WTC11 (cell line): ENCODE results near the gene ADAMTS2. TPM values are rescaled to one million over a fixed set of nuclear protein-coding genes. Genes with fewer than 3 reads are reported as not detected.

Source experiments
- ATAC-seq: fragments of 200-7000 bp; cut with Tn5 transposase; 2 replicates; pipeline ENCODE4 v1.10.0; 2021; ENCODE audit warnings: mild to moderate bottlenecking, moderate library complexity
- CTCF ChIA-PET: fragments of 300-600 bp; sonication (Branson Sonifier 250); formaldehyde crosslinking; loops from one replicate; lab custom pipeline; 2021; ENCODE audit warnings: antibody characterized with exemption; lab: Charles Lee
- POLR2A ChIA-PET: fragments of 350-600 bp; sonication (Branson Sonifier 250); formaldehyde crosslinking; loops from one replicate; lab custom pipeline; 2021; ENCODE audit warnings: antibody characterized with exemption; lab: Charles Lee
- DNase-seq: peaks from one replicate; pipeline ENCODE4 v3.0.0; 2021; ENCODE audit warnings: low spot score
- H3K27ac Mint-ChIP-seq: 2 replicates; pipeline ENCODE4 v1.8.0; 2021; ENCODE audit warnings: mixed read lengths
- H3K27me3 Mint-ChIP-seq: 2 replicates; pipeline ENCODE4 v1.8.0; 2021; ENCODE audit warnings: low read depth, mild to moderate bottlenecking, moderate library complexity, mixed read lengths
- H3K36me3 Mint-ChIP-seq: 2 replicates; pipeline ENCODE4 v1.8.0; 2021; ENCODE audit warnings: mixed read lengths
- H3K4me1 Mint-ChIP-seq: 2 replicates; pipeline ENCODE4 v1.8.0; 2022; ENCODE audit warnings: mixed read lengths
- H3K4me3 Mint-ChIP-seq: 2 replicates; pipeline ENCODE4 v1.8.0; 2021; ENCODE audit warnings: mild to moderate bottlenecking, moderate library complexity, mixed read lengths
- H3K9me3 Mint-ChIP-seq: 2 replicates; pipeline ENCODE4 v1.8.0; 2021; ENCODE audit warnings: mixed read lengths
- CBFB ChIP-seq: sonication (generic); formaldehyde crosslinking; IDR thresholded peaks from 2 replicates; pipeline ENCODE4 v1.8.1; 2022; ENCODE audit warnings: mild to moderate bottlenecking, low read depth, missing genetic modification reagents
- EMX1 ChIP-seq: fragments of 250-450 bp; sonication (Bioruptor Pico); IDR thresholded peaks from 2 replicates; pipeline ENCODE4 v1.8.0; 2021; ENCODE audit warnings: mild to moderate bottlenecking
- FOXP1 ChIP-seq: sonication (generic); formaldehyde crosslinking; IDR thresholded peaks from 2 replicates; pipeline ENCODE4 v1.8.0; 2022; ENCODE audit warnings: missing genetic modification reagents, mild to moderate bottlenecking, moderate library complexity, borderline replicate concordance
- GTF2I ChIP-seq: fragments of 250-450 bp; sonication (Bioruptor Pico); conservative IDR thresholded peaks from 2 replicates; pipeline ENCODE4 v1.4.0; 2021; ENCODE audit warnings: mild to moderate bottlenecking
- IRF2 ChIP-seq: sonication (generic); formaldehyde crosslinking; IDR thresholded peaks from 2 replicates; pipeline ENCODE4 v1.8.0; 2022; ENCODE audit warnings: low read depth, missing genetic modification reagents, borderline replicate concordance
- JUN ChIP-seq: sonication (generic); formaldehyde crosslinking; IDR thresholded peaks from 2 replicates; pipeline ENCODE4 v1.8.0; 2023; ENCODE audit warnings: mild to moderate bottlenecking, missing genetic modification reagents
- NFYB ChIP-seq: sonication (generic); formaldehyde crosslinking; conservative IDR thresholded peaks from 2 replicates; pipeline ENCODE4 v1.8.0; 2022; ENCODE audit warnings: low read depth, missing genetic modification reagents
- NR1H2 ChIP-seq: sonication (generic); formaldehyde crosslinking; IDR thresholded peaks from 2 replicates; pipeline ENCODE4 v1.9.0; 2021; ENCODE audit warnings: mild to moderate bottlenecking, moderate library complexity, missing genetic modification reagents
- ZNF263 ChIP-seq: sonication (generic); formaldehyde crosslinking; IDR thresholded peaks from 2 replicates; pipeline ENCODE4 v1.8.1; 2022; ENCODE audit warnings: low read depth, mild to moderate bottlenecking, moderate library complexity, missing genetic modification reagents
- ZNF423 ChIP-seq: fragments of 250-450 bp; sonication (Bioruptor Pico); IDR thresholded peaks from 2 replicates; pipeline ENCODE4 v2.1.2; 2022; ENCODE audit warnings: mild to moderate bottlenecking, moderate library complexity
- total RNA-seq: library from RNA; stranded (reverse); gene quantifications from 3 replicates; pipeline ENCODE4 v1.2.3, GENCODE V29; 2021
- TF ChIP-seq, protein P1 (sequence below): fragments of 250-450 bp; sonication (Bioruptor Pico); IDR thresholded peaks from 2 replicates; pipeline ENCODE4 v1.9.0; 2021; ENCODE audit warnings: moderate library complexity, mild to moderate bottlenecking, inconsistent platforms, borderline replicate concordance
- TF ChIP-seq, protein P2 (sequence below): sonication (generic); formaldehyde crosslinking; IDR thresholded peaks from 2 replicates; pipeline ENCODE4 v1.8.0; 2022; ENCODE audit warnings: mild to moderate bottlenecking, missing genetic modification reagents
- TF ChIP-seq, protein P3 (sequence below): fragments of 200-600 bp; IDR thresholded peaks from 2 replicates; pipeline ENCODE4 v1.8.0; 2022; ENCODE audit warnings: antibody characterized with exemption
- TF ChIP-seq, protein P4 (sequence below): sonication (generic); formaldehyde crosslinking; IDR thresholded peaks from 2 replicates; pipeline ENCODE4 v1.8.0; 2022; ENCODE audit warnings: missing genetic modification reagents

Gene ADAMTS2
- total RNA-seq, 1 experiment from 2014 or later = 11.2 TPM

DNA sequence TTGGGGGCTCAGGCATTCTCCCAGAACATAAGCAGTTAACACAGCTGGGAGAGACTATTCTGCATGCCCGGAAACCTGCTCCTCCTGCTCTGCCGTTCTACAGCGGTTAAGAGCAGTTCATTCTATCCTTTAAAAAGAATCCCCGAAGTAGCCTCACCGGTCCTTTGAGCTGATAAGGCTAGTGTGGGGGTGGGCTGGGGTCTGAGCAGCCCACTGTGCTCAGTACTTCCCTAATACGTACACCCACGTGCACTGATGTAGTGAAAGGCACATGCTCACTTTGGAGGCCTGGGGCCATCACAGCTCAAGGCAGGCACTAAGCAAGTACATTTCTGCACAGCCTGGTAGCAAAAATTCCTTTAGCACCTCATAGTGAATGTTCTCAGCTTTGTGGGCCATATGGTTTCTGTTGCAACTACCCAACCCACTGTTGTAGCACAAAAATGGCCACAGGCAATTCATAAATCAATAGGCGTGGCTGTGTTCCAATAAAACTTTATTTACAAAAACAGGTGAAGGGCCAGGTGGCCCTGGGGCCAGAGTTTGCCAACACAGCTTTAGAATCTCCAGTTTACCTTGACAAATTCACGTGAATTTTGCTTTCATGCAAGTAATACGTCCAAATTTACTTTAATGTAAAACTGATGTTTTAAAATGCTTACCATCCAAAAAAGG lies 148.7 kb downstream of the ADAMTS2 start:
- ATAC-seq (no peak), DNase-seq (no peak)
- Mint-ChIP-seq H3K27ac (no peak overlapping the region), H3K27me3 (no peaks in the 10 kb centered on the region; the same call in 1 of the 2 replicates), H3K4me3 (no peak overlapping the region), H3K36me3 (no peaks in the 10 kb centered on the region), H3K9me3 (no peaks in the 10 kb centered on the region), H3K4me1 (no peaks in the 10 kb centered on the region; the same call in 1 of the 2 replicates)
- CTCF ChIA-PET = no interaction called here
- TF ChIP-seq, protein P1, sequence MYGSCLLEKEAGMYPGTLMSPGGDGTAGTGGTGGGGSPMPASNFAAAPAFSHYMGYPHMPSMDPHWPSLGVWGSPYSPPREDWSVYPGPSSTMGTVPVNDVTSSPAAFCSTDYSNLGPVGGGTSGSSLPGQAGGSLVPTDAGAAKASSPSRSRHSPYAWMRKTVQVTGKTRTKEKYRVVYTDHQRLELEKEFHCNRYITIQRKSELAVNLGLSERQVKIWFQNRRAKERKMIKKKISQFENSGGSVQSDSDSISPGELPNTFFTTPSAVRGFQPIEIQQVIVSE (CRISPR knock-in tag) = no peak
- POLR2A ChIA-PET = no interaction called here

DNA sequence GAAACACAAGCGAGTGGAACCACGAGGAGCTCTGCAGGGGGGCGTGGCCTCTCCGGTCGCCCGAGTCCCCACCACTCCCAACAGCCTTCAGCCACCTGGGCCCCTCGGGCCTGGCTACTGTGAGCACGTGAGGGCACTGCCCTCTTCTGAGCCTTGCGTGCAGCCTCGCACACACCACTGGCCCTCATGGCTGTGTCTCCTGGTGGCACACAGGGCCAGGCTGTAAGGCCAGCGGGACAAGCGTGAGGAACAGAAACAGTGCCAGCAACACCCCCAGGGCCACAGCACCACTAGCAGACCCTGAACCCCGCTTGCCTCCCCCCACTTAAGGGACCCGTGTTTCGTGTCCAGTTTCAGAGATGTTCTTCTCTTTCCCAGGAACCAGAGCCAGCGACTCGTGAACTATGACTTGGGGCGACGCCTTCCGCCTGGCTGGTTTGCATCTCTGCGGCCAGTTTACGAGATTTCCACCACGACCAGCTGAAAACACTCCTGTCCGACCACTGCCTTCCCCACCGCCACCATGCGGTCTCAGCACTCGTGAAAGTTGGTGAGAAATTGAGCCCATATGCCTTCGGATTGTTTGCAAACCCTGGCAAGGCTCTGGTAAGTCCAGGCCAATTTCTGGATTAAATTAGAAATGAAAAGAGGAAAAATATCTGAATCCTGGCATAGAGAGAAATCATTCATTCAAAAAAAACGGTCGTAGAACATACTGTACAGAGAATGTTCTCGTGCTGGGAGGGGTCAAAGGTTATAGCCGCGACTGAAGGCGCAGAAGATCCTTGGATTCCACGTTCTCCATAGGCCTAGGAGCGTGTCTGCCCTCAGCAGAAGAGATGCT lies 149.5 kb downstream of the ADAMTS2 start:
- H3K36me3 Mint-ChIP-seq = no peaks in the 10 kb centered on the region
- H3K4me3 Mint-ChIP-seq = no peak overlapping the region
- TF ChIP-seq, protein P2, sequence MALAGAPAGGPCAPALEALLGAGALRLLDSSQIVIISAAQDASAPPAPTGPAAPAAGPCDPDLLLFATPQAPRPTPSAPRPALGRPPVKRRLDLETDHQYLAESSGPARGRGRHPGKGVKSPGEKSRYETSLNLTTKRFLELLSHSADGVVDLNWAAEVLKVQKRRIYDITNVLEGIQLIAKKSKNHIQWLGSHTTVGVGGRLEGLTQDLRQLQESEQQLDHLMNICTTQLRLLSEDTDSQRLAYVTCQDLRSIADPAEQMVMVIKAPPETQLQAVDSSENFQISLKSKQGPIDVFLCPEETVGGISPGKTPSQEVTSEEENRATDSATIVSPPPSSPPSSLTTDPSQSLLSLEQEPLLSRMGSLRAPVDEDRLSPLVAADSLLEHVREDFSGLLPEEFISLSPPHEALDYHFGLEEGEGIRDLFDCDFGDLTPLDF (CRISPR knock-in tag) = no peak
- TF ChIP-seq CBFB (CRISPR knock-in tag) (no peak), EMX1 (CRISPR knock-in tag) (no peak), ZNF423 (CRISPR knock-in tag) (no peak), JUN (CRISPR knock-in tag) (no peak), GTF2I (CRISPR knock-in tag) (no peak)
- TF ChIP-seq, all 79 proteins: peak for 0
- ChIA-PET POLR2A (no interaction called here), CTCF (interaction anchor here (1.6 kb wide), 1 partner anchor 66 kb away, joined by 4 read pairs; no protein-coding TSS in a partner anchor)
- peak; percentile 6 for DNase-seq
- Mint-ChIP-seq H3K9me3 (no peaks in the 10 kb centered on the region), H3K4me1 (peaks cover 3% of the 10 kb centered on the region), H3K27me3 (no peaks in the 10 kb centered on the region; the same call in 1 of the 2 replicates), H3K27ac (no peak overlapping the region)
- no peak for ATAC-seq

DNA sequence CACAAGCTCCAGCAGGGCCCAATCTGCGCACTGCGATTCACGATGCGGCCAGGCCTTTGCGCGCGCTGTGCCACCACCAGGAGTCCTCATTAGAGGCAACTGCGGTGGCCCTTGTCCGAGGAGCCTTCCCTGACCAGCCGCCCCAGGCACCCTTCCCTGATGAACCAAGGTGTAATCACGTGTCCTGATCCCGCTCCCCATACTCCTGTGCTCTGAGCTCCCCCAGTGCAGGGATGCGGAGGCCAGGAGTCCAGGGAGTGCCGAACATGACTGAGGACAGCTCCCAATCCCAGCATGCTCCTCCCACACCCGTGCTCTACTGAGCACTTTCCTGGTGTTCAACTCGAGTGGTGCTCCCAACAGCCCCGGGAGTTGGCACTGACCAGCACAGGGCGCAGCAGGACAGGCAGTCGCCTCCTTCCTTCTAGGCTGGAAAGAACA lies 150.3 kb downstream of the ADAMTS2 start:
- no peak for ATAC-seq
- Mint-ChIP-seq H3K27ac (no peak overlapping the region), H3K27me3 (no peaks in the 10 kb centered on the region; the same call in 1 of the 2 replicates), H3K9me3 (no peaks in the 10 kb centered on the region), H3K4me1 (peaks cover 6% of the 10 kb centered on the region), H3K4me3 (no peak overlapping the region), H3K36me3 (no peaks in the 10 kb centered on the region)
- DNase-seq = peak; percentile 11
- ChIA-PET POLR2A (no interaction called here), CTCF (interaction anchor here (1.6 kb wide), 1 partner anchor 66 kb away, joined by 4 read pairs; no protein-coding TSS in a partner anchor)
- TF ChIP-seq ZNF263 (CRISPR knock-in tag) (peak; percentile 34; the same call in 1 of the 2 replicates), IRF2 (CRISPR knock-in tag) (no peak)

DNA sequence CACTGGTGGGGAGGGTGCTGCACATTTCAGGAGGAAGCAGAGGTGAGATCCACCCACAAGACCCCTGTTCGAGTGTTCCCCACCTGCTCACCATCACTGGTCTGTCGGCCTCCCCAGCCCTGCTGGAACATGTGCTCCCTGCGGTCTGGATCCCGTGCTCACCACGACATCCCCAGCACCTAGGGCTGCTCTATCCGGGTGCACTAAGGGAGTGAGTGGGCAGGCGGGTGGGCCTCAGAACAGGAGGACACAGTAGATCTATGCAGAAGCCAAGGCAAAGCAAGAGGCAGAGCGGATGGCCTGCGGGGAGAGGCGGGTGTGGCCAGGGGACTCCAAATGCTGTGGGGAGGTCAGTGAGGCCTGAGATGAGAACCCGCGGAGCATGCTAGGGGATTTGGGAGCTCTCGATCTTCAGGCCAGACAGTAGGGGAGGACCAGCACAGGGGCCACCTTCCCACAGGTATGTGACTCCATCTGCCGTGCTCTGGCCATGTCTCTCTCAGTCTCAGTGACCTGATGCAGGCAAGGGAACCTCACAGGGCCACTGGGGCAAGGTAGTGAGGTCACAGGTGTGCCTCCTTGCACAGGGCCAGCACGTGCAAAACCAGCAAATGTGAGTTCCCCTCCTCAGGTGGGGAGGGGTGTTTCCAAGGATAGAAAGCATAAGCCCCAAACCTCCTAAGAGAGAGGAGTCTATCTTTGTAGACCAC lies 150.9 kb downstream of the ADAMTS2 start:
- no peaks in the 10 kb centered on the region for H3K36me3 Mint-ChIP-seq
- no peaks in the 10 kb centered on the region; the same call in 1 of the 2 replicates for H3K27me3 Mint-ChIP-seq
- CTCF ChIA-PET = interaction anchor here (1.6 kb wide), 1 partner anchor 67 kb away, joined by 4 read pairs; no protein-coding TSS in a partner anchor
- DNase-seq (peak; percentile 9), ATAC-seq (no peak)
- H3K9me3 Mint-ChIP-seq = no peaks in the 10 kb centered on the region
- peaks cover 6% of the 10 kb centered on the region; the same call in 1 of the 2 replicates for H3K4me1 Mint-ChIP-seq
- no peak overlapping the region for H3K27ac Mint-ChIP-seq
- no peak overlapping the region for H3K4me3 Mint-ChIP-seq
- POLR2A ChIA-PET = no interaction called here
- TF ChIP-seq, protein P3, sequence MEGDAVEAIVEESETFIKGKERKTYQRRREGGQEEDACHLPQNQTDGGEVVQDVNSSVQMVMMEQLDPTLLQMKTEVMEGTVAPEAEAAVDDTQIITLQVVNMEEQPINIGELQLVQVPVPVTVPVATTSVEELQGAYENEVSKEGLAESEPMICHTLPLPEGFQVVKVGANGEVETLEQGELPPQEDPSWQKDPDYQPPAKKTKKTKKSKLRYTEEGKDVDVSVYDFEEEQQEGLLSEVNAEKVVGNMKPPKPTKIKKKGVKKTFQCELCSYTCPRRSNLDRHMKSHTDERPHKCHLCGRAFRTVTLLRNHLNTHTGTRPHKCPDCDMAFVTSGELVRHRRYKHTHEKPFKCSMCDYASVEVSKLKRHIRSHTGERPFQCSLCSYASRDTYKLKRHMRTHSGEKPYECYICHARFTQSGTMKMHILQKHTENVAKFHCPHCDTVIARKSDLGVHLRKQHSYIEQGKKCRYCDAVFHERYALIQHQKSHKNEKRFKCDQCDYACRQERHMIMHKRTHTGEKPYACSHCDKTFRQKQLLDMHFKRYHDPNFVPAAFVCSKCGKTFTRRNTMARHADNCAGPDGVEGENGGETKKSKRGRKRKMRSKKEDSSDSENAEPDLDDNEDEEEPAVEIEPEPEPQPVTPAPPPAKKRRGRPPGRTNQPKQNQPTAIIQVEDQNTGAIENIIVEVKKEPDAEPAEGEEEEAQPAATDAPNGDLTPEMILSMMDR = no peak
- 0 out of 2 replicates have a peak, but pooled peaks have one; percentile 14 for TF ChIP-seq NFYB (CRISPR knock-in tag)
- TF ChIP-seq, protein P4, sequence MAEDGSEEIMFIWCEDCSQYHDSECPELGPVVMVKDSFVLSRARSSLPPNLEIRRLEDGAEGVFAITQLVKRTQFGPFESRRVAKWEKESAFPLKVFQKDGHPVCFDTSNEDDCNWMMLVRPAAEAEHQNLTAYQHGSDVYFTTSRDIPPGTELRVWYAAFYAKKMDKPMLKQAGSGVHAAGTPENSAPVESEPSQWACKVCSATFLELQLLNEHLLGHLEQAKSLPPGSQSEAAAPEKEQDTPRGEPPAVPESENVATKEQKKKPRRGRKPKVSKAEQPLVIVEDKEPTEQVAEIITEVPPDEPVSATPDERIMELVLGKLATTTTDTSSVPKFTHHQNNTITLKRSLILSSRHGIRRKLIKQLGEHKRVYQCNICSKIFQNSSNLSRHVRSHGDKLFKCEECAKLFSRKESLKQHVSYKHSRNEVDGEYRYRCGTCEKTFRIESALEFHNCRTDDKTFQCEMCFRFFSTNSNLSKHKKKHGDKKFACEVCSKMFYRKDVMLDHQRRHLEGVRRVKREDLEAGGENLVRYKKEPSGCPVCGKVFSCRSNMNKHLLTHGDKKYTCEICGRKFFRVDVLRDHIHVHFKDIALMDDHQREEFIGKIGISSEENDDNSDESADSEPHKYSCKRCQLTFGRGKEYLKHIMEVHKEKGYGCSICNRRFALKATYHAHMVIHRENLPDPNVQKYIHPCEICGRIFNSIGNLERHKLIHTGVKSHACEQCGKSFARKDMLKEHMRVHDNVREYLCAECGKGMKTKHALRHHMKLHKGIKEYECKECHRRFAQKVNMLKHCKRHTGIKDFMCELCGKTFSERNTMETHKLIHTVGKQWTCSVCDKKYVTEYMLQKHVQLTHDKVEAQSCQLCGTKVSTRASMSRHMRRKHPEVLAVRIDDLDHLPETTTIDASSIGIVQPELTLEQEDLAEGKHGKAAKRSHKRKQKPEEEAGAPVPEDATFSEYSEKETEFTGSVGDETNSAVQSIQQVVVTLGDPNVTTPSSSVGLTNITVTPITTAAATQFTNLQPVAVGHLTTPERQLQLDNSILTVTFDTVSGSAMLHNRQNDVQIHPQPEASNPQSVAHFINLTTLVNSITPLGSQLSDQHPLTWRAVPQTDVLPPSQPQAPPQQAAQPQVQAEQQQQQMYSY (CRISPR knock-in tag) = no peak
- 0 out of 2 replicates have a peak, but pooled peaks have one; percentile 22 for TF ChIP-seq FOXP1 (CRISPR knock-in tag)
- no peak for TF ChIP-seq ZNF423 (CRISPR knock-in tag)
- TF ChIP-seq NR1H2 (CRISPR knock-in tag) = no peak
